Stomach (tissue), 4 donors: ENCODE measurements around the gene NEB.

ENCODE experiments used
- CTCF ChIP-seq, 7 experiments: fragments of 450-650 bp in 4 of 7; fragments of 200-600 bp in 3 of 7; sonication (generic) in 3 of 7; IDR thresholded peaks; one replicate each; pipeline ENCODE4 v1.5.1; 2016 to 2019; ENCODE audit warnings: antibody characterized with exemption in 7 of 7, control low read depth in 2 of 7, mild to moderate bottlenecking in 1 of 7
- EP300 ChIP-seq: sonication (generic); formaldehyde crosslinking; IDR thresholded peaks from one replicate; pipeline ENCODE4 v1.6.1; 2017; ENCODE audit warnings: antibody characterized with exemption
- POLR2A ChIP-seq, 4 donors: fragments of 450-650 bp; IDR thresholded peaks; one replicate each; pipeline ENCODE4 v1.6.1; 2016; ENCODE audit warnings: antibody characterized with exemption in 4 of 4, control low read depth in 2 of 4, mild to moderate bottlenecking in 1 of 4, moderate library complexity in 1 of 4
- POLR2AphosphoS5 ChIP-seq, 3 donors: sonication (generic); formaldehyde crosslinking; IDR thresholded peaks; one replicate each; pipeline ENCODE4 v1.6.1; 2016; ENCODE audit warnings: antibody characterized with exemption in 3 of 3

GRCh38 chr2:151766437-151767153 lies 32.3 kb upstream of the NEB start:
- no peak for TF ChIP-seq CTCF (IDR thresholded peaks at IDR 0.05)
- TF ChIP-seq POLR2A (IDR thresholded peaks at IDR 0.05), result no peak
- TF ChIP-seq POLR2AphosphoS5 (IDR thresholded peaks at IDR 0.05), result no peak
- TF ChIP-seq EP300, result no peak
